ENCODE results near the gene PUS10. TPM values are rescaled to one million over a fixed set of nuclear protein-coding genes. Genes with fewer than 3 reads are reported as not detected.
A peak's percentile ranks its signal among the peaks of the same experiment; 100 is the strongest.

The PUS10 gene
- total and polyA plus RNA-seq, 2 of the 13 experiments (the other 11 are each of a cell fraction or from before 2014, with no cell fraction given), result 41.4 to 44.3 TPM

- in situ Hi-C loops (cut with HindIII; ENCODE audit: extremely low pct_ligation_motif_present, low pct_unique_long_range_greater_than_20kb) (no loop called here), intact Hi-C loops (cut with micrococcal nuclease; ENCODE audit: unreplicated experiment) (loop anchor here (2.0 to 10.0 kb wide), 3 partner anchors 129 to 161 kb away; partner anchors contain the start of gene REL)
- H3K4me1 ChIP-seq (ENCODE audit: insufficient read depth, low read length), result peaks cover 49% of the 10 kb centered on the region
- no peak for FAIRE-seq
- H3K9ac ChIP-seq (ENCODE audit: insufficient read depth, low read depth, low read length), result peak overlapping the region; percentile 97
- H3K9me3 ChIP-seq (ENCODE audit: low read length), result no peaks in the 10 kb centered on the region
- peak overlapping the region; percentile 74 to 94 (median 93); a peak in 5 of 6 replicates for H3K4me3 ChIP-seq (replicated peaks in 1 of 3; ENCODE audit: insufficient read depth in 1 of 3, low read depth in 2 of 3, low read length in 3 of 3)
- CTCF ChIA-PET (ENCODE audit: low intra/inter-chr PET ratio, low total read pairs), result no interaction called here
- H2AFZ ChIP-seq (ENCODE audit: low read length), result no peak overlapping the region
- ATAC-seq, result no peak
- peaks cover 93% of the 10 kb centered on the region for H3K79me2 ChIP-seq (ENCODE audit: insufficient read depth, low read length)
- WGBS (ENCODE audit: low lambda C conversion rate), result 13% methylated on average over 2 of the region's 2 CpGs
- POLR2A ChIA-PET, result interaction anchor here (0.8 to 2.9 kb wide), 2 partner anchors 9 to 15 kb away, joined by 3 to 20 read pairs; no protein-coding TSS in a partner anchor
- peaks cover 0 to 27% of the 10 kb centered on the region in 2 experiments; a peak in 2 of 5 replicates for H3K36me3 ChIP-seq (replicated peaks in 1 of 2; ENCODE audit: control insufficient read depth in 1 of 2, insufficient read depth in 2 of 2, low read length in 2 of 2)
- peak; percentile 47 for DNase-seq (ENCODE audit: low spot score)
- H3K27me3 ChIP-seq (ENCODE audit: control insufficient read depth in 1 of 2, insufficient read depth in 2 of 2, low read length in 2 of 2), result no peaks in the 10 kb centered on the region; a peak in 1 of 5 replicates
- peak overlapping the region; percentile 83 for H3K4me2 ChIP-seq (ENCODE audit: low read depth, low read length)
- peak overlapping the region; percentile 99 for H3K27ac ChIP-seq (ENCODE audit: extremely low read length, insufficient read depth, low read length)
- BruUV-seq (replicated peaks), result no TSS peak
- 0 out of 2 replicates have a peak, but pooled peaks cover 3% of the 10 kb centered on the region for H4K20me1 ChIP-seq (ENCODE audit: insufficient read depth, low read length)
- peak; percentile 34; the same call in 1 of the 2 replicates for TF ChIP-seq FOXA3 (CRISPR knock-in tag; IDR thresholded peaks at IDR 0.05)
- TF ChIP-seq ZNF776 (CRISPR knock-in tag; IDR thresholded peaks at IDR 0.05), result no peak
- TF ChIP-seq BCL6 (CRISPR knock-in tag; IDR thresholded peaks at IDR 0.05), result peak; percentile 27; the same call in 1 of the 2 replicates
- TF ChIP-seq ZNF775 (CRISPR knock-in tag; IDR thresholded peaks at IDR 0.05; ENCODE audit: borderline replicate concordance), result no peak
- TF ChIP-seq ZKSCAN8 (CRISPR knock-in tag; IDR thresholded peaks at IDR 0.05; ENCODE audit: borderline replicate concordance), result peak; percentile 42; the same call in 1 of the 2 replicates
- peak; percentile 4; the same call in 1 of the 2 replicates for TF ChIP-seq HNF1A (IDR thresholded peaks at IDR 0.05; ENCODE audit: low read depth)
- TF ChIP-seq HNF1A (CRISPR knock-in tag; IDR thresholded peaks at IDR 0.05; ENCODE audit: borderline replicate concordance), result no peak
- no peak for TF ChIP-seq KLF15 (CRISPR knock-in tag; IDR thresholded peaks at IDR 0.05; ENCODE audit: borderline replicate concordance)
- 0 out of 2 replicates have a peak, but pooled peaks have one; percentile 26 for TF ChIP-seq ZNF503 (CRISPR knock-in tag; IDR thresholded peaks at IDR 0.05)
- TF ChIP-seq ZKSCAN1 (IDR thresholded peaks at IDR 0.05; ENCODE audit: low read length), result no peak
- TF ChIP-seq SOX5 (CRISPR knock-in tag; IDR thresholded peaks at IDR 0.05; ENCODE audit: borderline replicate concordance), result peak; percentile 78; the same call in 1 of the 2 replicates
- no peak for TF ChIP-seq FOXA1 (IDR thresholded peaks at IDR 0.05)
- 0 out of 2 replicates have a peak, but pooled peaks have one; percentile 15 for TF ChIP-seq FOXA1 (CRISPR knock-in tag; IDR thresholded peaks at IDR 0.05)
- TF ChIP-seq ARID3A (IDR thresholded peaks at IDR 0.05; ENCODE audit: low read depth, low read length), result peak; percentile 44
- TF ChIP-seq, protein P1, sequence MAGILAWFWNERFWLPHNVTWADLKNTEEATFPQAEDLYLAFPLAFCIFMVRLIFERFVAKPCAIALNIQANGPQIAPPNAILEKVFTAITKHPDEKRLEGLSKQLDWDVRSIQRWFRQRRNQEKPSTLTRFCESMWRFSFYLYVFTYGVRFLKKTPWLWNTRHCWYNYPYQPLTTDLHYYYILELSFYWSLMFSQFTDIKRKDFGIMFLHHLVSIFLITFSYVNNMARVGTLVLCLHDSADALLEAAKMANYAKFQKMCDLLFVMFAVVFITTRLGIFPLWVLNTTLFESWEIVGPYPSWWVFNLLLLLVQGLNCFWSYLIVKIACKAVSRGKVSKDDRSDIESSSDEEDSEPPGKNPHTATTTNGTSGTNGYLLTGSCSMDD (CRISPR knock-in tag; IDR thresholded peaks at IDR 0.05), result no peak
Observed at GRCh38 chr2:61015976-61016375, 2.1 kb downstream of the PUS10 start.

Data from HepG2 (cell line).